Breast epithelium (tissue), 4 donors: Measurements from ENCODE around the gene POGLUT2. TPM values are rescaled to one million over a fixed set of nuclear protein-coding genes. Genes with fewer than 3 reads are reported as not detected.

Source experiments
- DNase-seq, 2 donors: peaks; one replicate each; pipeline ENCODE4 v3.0.0-alpha.2; 2019; ENCODE audit warnings: low spot score in 2 of 2
- H3K27ac ChIP-seq, 2 donors: fragments of 200-600 bp; sonication (generic) in 1 of 2; one replicate each; pipeline ENCODE4 v1.5.1; 2016 to 2019; ENCODE audit warnings: mild to moderate bottlenecking in 1 of 2
- H3K27me3 ChIP-seq, 2 donors: fragments of 200-600 bp; sonication (generic) in 1 of 2; one replicate each; pipeline versions ENCODE4 v1.5.1 to v1.6.0; 2017 to 2019; ENCODE audit warnings: control low read depth in 1 of 2, mild to moderate bottlenecking in 1 of 2
- H3K36me3 ChIP-seq: fragments of 200-600 bp; one replicate; pipeline ENCODE4 v1.5.1; 2019
- H3K4me1 ChIP-seq, 2 donors: fragments of 200-600 bp; sonication (generic); one replicate each; pipeline ENCODE4 v1.5.1; 2016 to 2019; ENCODE audit warnings: control low read depth in 1 of 2
- H3K4me3 ChIP-seq, 3 donors: fragments of 200-600 bp; sonication (generic); 1 replicate in 2 of 3; 2 replicates in 1 of 3; pipeline ENCODE4 v1.5.1; 2016 to 2019; ENCODE audit warnings: mild to moderate bottlenecking in 3 of 3, moderate library complexity in 2 of 3
- H3K9me3 ChIP-seq, 2 donors: fragments of 200-600 bp; sonication (generic) in 1 of 2; one replicate each; pipeline ENCODE4 v1.5.1; 2016 to 2019; ENCODE audit warnings: control low read depth in 1 of 2
- CTCF ChIP-seq, 3 donors: fragments of 450-650 bp; IDR thresholded peaks; one replicate each; pipeline ENCODE4 v1.5.1; 2016 to 2017; ENCODE audit warnings: antibody characterized with exemption in 3 of 3, mild to moderate bottlenecking in 3 of 3, moderate library complexity in 3 of 3
- POLR2A ChIP-seq: fragments of 450-650 bp; IDR thresholded peaks from one replicate; pipeline ENCODE4 v1.6.1; 2016; ENCODE audit warnings: antibody characterized with exemption, mild to moderate bottlenecking, moderate library complexity
- POLR2AphosphoS5 ChIP-seq, 3 donors: sonication (generic); formaldehyde crosslinking; IDR thresholded peaks; one replicate each; pipeline ENCODE4 v1.6.1; 2017; ENCODE audit warnings: antibody characterized with exemption in 3 of 3
- intact Hi-C: fragments of 100-400 bp; cut with DNase I; formaldehyde crosslinking; loops from one replicate; pipeline ENCODE4 v1.15.1; 2023; ENCODE audit warnings: low total_unique reads
- total RNA-seq, 3 donors: library from RNA; depleted of rRNA; stranded (reverse); fragments of >200 nt; gene quantifications; one replicate each; pipeline ENCODE4 v1.1.0, GENCODE V29; 2016

Gene POGLUT2
- total RNA-seq, 3 donors from 2014 or later = 3.2 to 5.9 (median 5.9) TPM

DNA sequence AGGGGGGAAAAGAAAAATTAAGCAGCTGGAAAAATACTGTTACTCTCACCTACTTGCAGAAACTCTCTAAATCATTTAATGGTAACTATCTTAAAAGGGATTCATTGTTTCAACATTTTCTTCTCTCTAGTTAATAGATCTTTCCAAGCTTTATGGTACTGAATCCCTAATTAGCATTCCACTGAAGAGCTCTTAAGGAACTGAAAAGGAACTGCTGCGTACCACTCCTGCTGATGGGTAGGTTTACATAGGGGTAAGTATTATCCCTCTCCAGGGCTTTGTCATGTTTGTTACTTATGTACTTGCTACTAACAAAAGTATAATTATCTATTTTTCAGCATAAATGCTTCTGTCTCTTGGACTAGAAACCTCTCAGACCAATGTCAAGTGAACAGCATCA is 37.7 kb downstream of the POGLUT2 start:
- Histone ChIP-seq H3K4me1 (no peaks in the 10 kb centered on the region), H3K27me3 (no peaks in the 10 kb centered on the region), H3K27ac (no peak overlapping the region), H3K9me3 (no peaks in the 10 kb centered on the region), H3K36me3 (no peaks in the 10 kb centered on the region), H3K4me3 (no peak overlapping the region)
- intact Hi-C loops = no loop called here
- DNase-seq = no peak
- TF ChIP-seq CTCF (IDR thresholded peaks at IDR 0.05) (no peak), POLR2AphosphoS5 (IDR thresholded peaks at IDR 0.05) (no peak), POLR2A (no peak)

DNA sequence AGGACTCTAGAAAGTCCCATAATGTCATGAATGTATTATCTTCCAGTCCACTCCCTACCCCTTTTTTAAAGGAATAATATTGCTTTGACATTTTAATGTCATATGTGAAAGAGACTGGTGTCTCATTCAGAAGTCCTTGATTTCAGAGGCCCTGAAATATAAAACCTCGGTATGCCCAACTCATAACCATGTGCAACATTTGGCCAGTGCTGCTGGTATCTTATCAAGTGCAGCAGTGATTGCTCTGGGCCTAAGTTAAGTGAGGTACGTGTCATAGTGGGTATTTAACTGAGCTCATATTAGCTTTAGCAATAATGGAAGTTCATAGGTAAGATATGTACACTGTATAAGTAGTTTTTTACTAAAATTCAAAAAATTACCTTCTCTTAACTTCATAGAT is 39.9 kb downstream of the POGLUT2 start:
- Histone ChIP-seq H3K4me1 (no peaks in the 10 kb centered on the region), H3K4me3 (no peak overlapping the region), H3K27ac (no peak overlapping the region), H3K36me3 (no peaks in the 10 kb centered on the region), H3K9me3 (no peaks in the 10 kb centered on the region), H3K27me3 (no peaks in the 10 kb centered on the region)
- TF ChIP-seq CTCF (IDR thresholded peaks at IDR 0.05) = no peak
- TF ChIP-seq POLR2A = no peak
- no peak for TF ChIP-seq POLR2AphosphoS5 (IDR thresholded peaks at IDR 0.05)
- no peak for DNase-seq
- intact Hi-C loops = no loop called here

DNA sequence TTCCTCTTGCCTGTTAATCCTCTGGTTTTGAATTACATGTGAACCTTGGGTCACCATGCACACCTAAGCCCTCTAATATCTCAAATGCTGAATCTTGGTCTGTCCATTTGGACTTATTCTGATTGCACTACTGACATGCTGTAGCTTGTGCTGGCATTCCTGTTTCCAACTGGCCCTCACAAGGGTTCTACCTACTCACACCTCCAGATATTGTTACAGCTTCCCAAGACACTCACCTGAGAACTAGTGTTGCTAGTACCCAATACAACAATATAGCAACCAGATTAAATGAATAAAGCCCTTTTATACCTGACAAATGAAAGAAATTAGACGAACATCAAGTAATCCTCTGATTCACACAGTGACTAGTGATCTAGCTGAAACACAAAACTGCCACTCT is 41.8 kb downstream of the POGLUT2 start:
- Histone ChIP-seq H3K27ac (no peak overlapping the region), H3K9me3 (no peaks in the 10 kb centered on the region), H3K4me1 (no peaks in the 10 kb centered on the region), H3K36me3 (no peaks in the 10 kb centered on the region), H3K4me3 (no peak overlapping the region), H3K27me3 (no peaks in the 10 kb centered on the region)
- no peak for DNase-seq
- TF ChIP-seq CTCF (IDR thresholded peaks at IDR 0.05) (no peak), POLR2AphosphoS5 (IDR thresholded peaks at IDR 0.05) (no peak), POLR2A (no peak)
- intact Hi-C loops = no loop called here

- Histone ChIP-seq H3K27ac (no peak overlapping the region), H3K36me3 (no peaks in the 10 kb centered on the region), H3K9me3 (peaks cover 0 to 4% of the 10 kb centered on the region in 2 donors), H3K27me3 (no peaks in the 10 kb centered on the region), H3K4me3 (no peak overlapping the region), H3K4me1 (no peaks in the 10 kb centered on the region)
- DNase-seq = no peak
- intact Hi-C loops = no loop called here
- TF ChIP-seq CTCF (IDR thresholded peaks at IDR 0.05) = no peak
Measured at GRCh38 chr13:102751886-102752285, 46.9 kb downstream of the POGLUT2 start.

DNA sequence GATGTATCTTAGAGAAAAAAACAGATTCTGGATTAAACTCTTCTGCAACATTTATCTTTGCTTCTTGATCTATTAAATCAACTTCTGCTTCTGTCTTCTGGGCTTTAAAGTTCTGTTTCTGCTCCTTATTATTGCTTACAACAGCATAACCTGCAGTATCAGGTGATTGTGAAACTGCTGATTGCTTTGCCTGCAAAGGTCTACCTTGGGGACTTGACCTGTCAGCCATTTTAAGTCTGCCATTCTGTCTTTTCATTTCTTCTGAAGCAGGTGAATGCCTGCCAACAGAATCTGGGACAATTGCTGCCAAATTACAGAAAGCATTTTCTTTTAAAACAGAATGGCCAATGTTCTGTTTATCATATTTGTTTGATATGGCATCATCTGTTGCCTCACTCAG is 56.3 kb downstream of the POGLUT2 start:
- H3K4me3 ChIP-seq = no peak overlapping the region
- no peak for DNase-seq
- peaks cover 0 to 26% of the 10 kb centered on the region in 2 donors for H3K9me3 ChIP-seq
- TF ChIP-seq POLR2A = no peak
- TF ChIP-seq CTCF (IDR thresholded peaks at IDR 0.05) = no peak
- TF ChIP-seq POLR2AphosphoS5 (IDR thresholded peaks at IDR 0.05) = no peak
- no peak overlapping the region for H3K27ac ChIP-seq
- intact Hi-C loops = no loop called here
- no peaks in the 10 kb centered on the region for H3K4me1 ChIP-seq
- H3K27me3 ChIP-seq = no peaks in the 10 kb centered on the region
- no peaks in the 10 kb centered on the region for H3K36me3 ChIP-seq
